ENCODE results near the gene BAZ2B. TPM values are rescaled to one million over a fixed set of nuclear protein-coding genes. Genes with fewer than 3 reads are reported as not detected.
"Not testable (repeated sequence)": the region's sequence is repeated elsewhere in the genome, so short reads cannot be mapped to it uniquely, and the experiment has no call there.

Gene BAZ2B
- total and polyA plus RNA-seq, 4 donors = 43.3 to 174 (median 105) TPM

GRCh38 chr2:159549234-159549633 is 67.1 kb downstream of the BAZ2B start:
- Histone ChIP-seq H3K4me1 (ENCODE audit: control insufficient read depth, insufficient read depth, low read length) (no peaks in the 10 kb centered on the region), H3K27me3 (ENCODE audit: control insufficient read depth, insufficient read depth, low read length) (no peaks in the 10 kb centered on the region), H3K4me3 (ENCODE audit: low read depth, low read length) (no peak overlapping the region), H3K27ac (ENCODE audit: low read depth, low read length) (no peak overlapping the region), H3K36me3 (ENCODE audit: control insufficient read depth, insufficient read depth, low read length) (no peaks in the 10 kb centered on the region), H3K9me3 (ENCODE audit: control insufficient read depth, insufficient read depth, low read length) (no peaks in the 10 kb centered on the region)
- 100% methylated on average over 2 of the region's 6 CpGs for WGBS (ENCODE audit: insufficient coverage)
- DNase-seq (ENCODE audit: low read depth in 4 of 6, low spot score in 6 of 6) = no peak

- DNase-seq (ENCODE audit: low read depth in 4 of 6, low spot score in 6 of 6) = no peak
- Histone ChIP-seq H3K27me3 (ENCODE audit: control insufficient read depth, insufficient read depth, low read length) (no peaks in the 10 kb centered on the region), H3K27ac (ENCODE audit: low read depth, low read length) (no peak overlapping the region), H3K36me3 (ENCODE audit: control insufficient read depth, insufficient read depth, low read length) (no peaks in the 10 kb centered on the region), H3K9me3 (ENCODE audit: control insufficient read depth, insufficient read depth, low read length) (no peaks in the 10 kb centered on the region), H3K4me1 (ENCODE audit: control insufficient read depth, insufficient read depth, low read length) (no peaks in the 10 kb centered on the region), H3K4me3 (ENCODE audit: low read depth, low read length) (no peak overlapping the region)
- no CpG with 5 or more reads among the region's 3 CpGs for WGBS (ENCODE audit: insufficient coverage)
Measured at GRCh38 chr2:159546716-159547430, 69.5 kb downstream of the BAZ2B start.

- no peak for DNase-seq (ENCODE audit: low read depth in 4 of 6, low spot score in 6 of 6)
- no peaks in the 10 kb centered on the region for H3K36me3 ChIP-seq (ENCODE audit: control insufficient read depth, insufficient read depth, low read length)
- no peaks in the 10 kb centered on the region for H3K9me3 ChIP-seq (ENCODE audit: control insufficient read depth, insufficient read depth, low read length)
- H3K27ac ChIP-seq (ENCODE audit: low read depth, low read length) = no peak overlapping the region
- H3K27me3 ChIP-seq (ENCODE audit: control insufficient read depth, insufficient read depth, low read length) = no peaks in the 10 kb centered on the region
- no peaks in the 10 kb centered on the region for H3K4me1 ChIP-seq (ENCODE audit: control insufficient read depth, insufficient read depth, low read length)
- H3K4me3 ChIP-seq (ENCODE audit: low read depth, low read length) = no peak overlapping the region
- WGBS (ENCODE audit: insufficient coverage) = 93% methylated on average over 2 of the region's 9 CpGs
Measured at GRCh38 chr2:159546039-159546438, 70.3 kb downstream of the BAZ2B start.

GRCh38 chr2:159545085-159545484 is 71.3 kb downstream of the BAZ2B start:
- no peak for DNase-seq (ENCODE audit: low read depth in 4 of 6, low spot score in 6 of 6)
- Histone ChIP-seq H3K9me3 (ENCODE audit: control insufficient read depth, insufficient read depth, low read length) (no peaks in the 10 kb centered on the region), H3K4me3 (ENCODE audit: low read depth, low read length) (no peak overlapping the region), H3K36me3 (ENCODE audit: control insufficient read depth, insufficient read depth, low read length) (no peaks in the 10 kb centered on the region), H3K27me3 (ENCODE audit: control insufficient read depth, insufficient read depth, low read length) (no peaks in the 10 kb centered on the region), H3K4me1 (ENCODE audit: control insufficient read depth, insufficient read depth, low read length) (no peaks in the 10 kb centered on the region), H3K27ac (ENCODE audit: low read depth, low read length) (no peak overlapping the region)
- no CpG with 5 or more reads among the region's 1 CpG for WGBS (ENCODE audit: insufficient coverage)

- H3K36me3 ChIP-seq (ENCODE audit: control insufficient read depth, insufficient read depth, low read length) = no peaks in the 10 kb centered on the region
- no peaks in the 10 kb centered on the region for H3K27me3 ChIP-seq (ENCODE audit: control insufficient read depth, insufficient read depth, low read length)
- H3K27ac ChIP-seq (ENCODE audit: low read depth, low read length) = no peak overlapping the region
- no peaks in the 10 kb centered on the region for H3K9me3 ChIP-seq (ENCODE audit: control insufficient read depth, insufficient read depth, low read length)
- no peak overlapping the region for H3K4me3 ChIP-seq (ENCODE audit: low read depth, low read length)
- no peaks in the 10 kb centered on the region for H3K4me1 ChIP-seq (ENCODE audit: control insufficient read depth, insufficient read depth, low read length)
- DNase-seq (ENCODE audit: low read depth in 4 of 6, low spot score in 6 of 6) = no peak
Measured at GRCh38 chr2:159542101-159542500, 74.2 kb downstream of the BAZ2B start.

GRCh38 chr2:159539701-159540100 is 76.6 kb downstream of the BAZ2B start:
- Histone ChIP-seq H3K36me3 (ENCODE audit: control insufficient read depth, insufficient read depth, low read length) (no peaks in the 10 kb centered on the region), H3K27me3 (ENCODE audit: control insufficient read depth, insufficient read depth, low read length) (no peaks in the 10 kb centered on the region), H3K4me1 (ENCODE audit: control insufficient read depth, insufficient read depth, low read length) (no peaks in the 10 kb centered on the region), H3K9me3 (ENCODE audit: control insufficient read depth, insufficient read depth, low read length) (no peaks in the 10 kb centered on the region), H3K27ac (ENCODE audit: low read depth, low read length) (no peak overlapping the region), H3K4me3 (ENCODE audit: low read depth, low read length) (no peak overlapping the region)
- WGBS (ENCODE audit: insufficient coverage) = 100% methylated on average over 1 of the region's 1 CpG
- no peak for DNase-seq (ENCODE audit: low read depth in 4 of 6, low spot score in 6 of 6)

GRCh38 chr2:159538801-159539200 is 77.5 kb downstream of the BAZ2B start:
- Histone ChIP-seq H3K27me3 (ENCODE audit: control insufficient read depth, insufficient read depth, low read length) (no peaks in the 10 kb centered on the region), H3K36me3 (ENCODE audit: control insufficient read depth, insufficient read depth, low read length) (no peaks in the 10 kb centered on the region), H3K27ac (ENCODE audit: low read depth, low read length) (no peak overlapping the region), H3K9me3 (ENCODE audit: control insufficient read depth, insufficient read depth, low read length) (no peaks in the 10 kb centered on the region), H3K4me1 (ENCODE audit: control insufficient read depth, insufficient read depth, low read length) (no peaks in the 10 kb centered on the region), H3K4me3 (ENCODE audit: low read depth, low read length) (no peak overlapping the region)
- DNase-seq (ENCODE audit: low read depth in 4 of 6, low spot score in 6 of 6) = no peak
- WGBS (ENCODE audit: insufficient coverage) = no CpG with 5 or more reads among the region's 3 CpGs

GRCh38 chr2:159535261-159535660 is 81.1 kb downstream of the BAZ2B start:
- WGBS (ENCODE audit: insufficient coverage) = 93% methylated on average over 2 of the region's 4 CpGs
- DNase-seq (ENCODE audit: low read depth in 4 of 6, low spot score in 6 of 6); H3K9me3 ChIP-seq (ENCODE audit: control insufficient read depth, insufficient read depth, low read length); H3K27ac ChIP-seq (ENCODE audit: low read depth, low read length); H3K4me3 ChIP-seq (ENCODE audit: low read depth, low read length); H3K36me3 ChIP-seq (ENCODE audit: control insufficient read depth, insufficient read depth, low read length); H3K4me1 ChIP-seq (ENCODE audit: control insufficient read depth, insufficient read depth, low read length); H3K27me3 ChIP-seq (ENCODE audit: control insufficient read depth, insufficient read depth, low read length): not testable (repeated sequence)

- H3K27ac ChIP-seq (ENCODE audit: low read depth, low read length) = no peak overlapping the region
- no peak overlapping the region for H3K4me3 ChIP-seq (ENCODE audit: low read depth, low read length)
- 42% methylated on average over 1 of the region's 1 CpG for WGBS (ENCODE audit: insufficient coverage)
- no peaks in the 10 kb centered on the region for H3K27me3 ChIP-seq (ENCODE audit: control insufficient read depth, insufficient read depth, low read length)
- no peaks in the 10 kb centered on the region for H3K36me3 ChIP-seq (ENCODE audit: control insufficient read depth, insufficient read depth, low read length)
- peak in 1 of 6 donors; percentile 62 for DNase-seq (ENCODE audit: low read depth in 4 of 6, low spot score in 6 of 6)
- no peaks in the 10 kb centered on the region for H3K4me1 ChIP-seq (ENCODE audit: control insufficient read depth, insufficient read depth, low read length)
- no peaks in the 10 kb centered on the region for H3K9me3 ChIP-seq (ENCODE audit: control insufficient read depth, insufficient read depth, low read length)
Measured at GRCh38 chr2:159531475-159531874, 84.9 kb downstream of the BAZ2B start.

GRCh38 chr2:159526433-159526832 is 89.9 kb downstream of the BAZ2B start:
- H3K4me3 ChIP-seq (ENCODE audit: low read depth, low read length) = no peak overlapping the region
- no peaks in the 10 kb centered on the region for H3K36me3 ChIP-seq (ENCODE audit: control insufficient read depth, insufficient read depth, low read length)
- H3K27me3 ChIP-seq (ENCODE audit: control insufficient read depth, insufficient read depth, low read length) = no peaks in the 10 kb centered on the region
- H3K27ac ChIP-seq (ENCODE audit: low read depth, low read length) = no peak overlapping the region
- no peak for DNase-seq (ENCODE audit: low read depth in 4 of 6, low spot score in 6 of 6)
- peaks cover 2% of the 10 kb centered on the region for H3K9me3 ChIP-seq (ENCODE audit: control insufficient read depth, insufficient read depth, low read length)
- no CpG with 5 or more reads among the region's 1 CpG for WGBS (ENCODE audit: insufficient coverage)
- no peaks in the 10 kb centered on the region for H3K4me1 ChIP-seq (ENCODE audit: control insufficient read depth, insufficient read depth, low read length)
